CD14-positive monocyte (primary cell): ENCODE data around the gene SNPH. TPM values are rescaled to one million over a fixed set of nuclear protein-coding genes. Genes with fewer than 3 reads are reported as not detected.

Experiments
- DNase-seq, 3 donors: peaks; one replicate each; pipeline ENCODE4 v3.0.0-alpha.2; 2011 to 2022
- H2AFZ ChIP-seq: 2 replicates; pipeline ENCODE4 v1.6.0; 2012; ENCODE audit warnings: mild to moderate bottlenecking, low read depth, low read length, inconsistent platforms; ENCODE audit not compliant: insufficient read depth, poor library complexity, severe bottlenecking
- H3K27ac ChIP-seq, 2 donors: 1 replicate in 1 of 2; 2 replicates in 1 of 2; pipeline ENCODE4 v1.5.1; 2012 to 2013; ENCODE audit warnings: low read length in 2 of 2, control low read depth in 1 of 2, inconsistent platforms in 1 of 2, low read depth in 1 of 2, mild to moderate bottlenecking in 1 of 2
- H3K27me3 ChIP-seq, 2 donors: one replicate each; pipeline versions ENCODE4 v1.6.0 to v1.6.1; 2011 to 2013; ENCODE audit warnings: low read length in 2 of 2; ENCODE audit not compliant: control insufficient read depth in 2 of 2, insufficient read depth in 2 of 2
- H3K36me3 ChIP-seq, 2 donors: replicated peaks in 1 of 2; 1 replicate in 1 of 2; 2 replicates in 1 of 2; pipeline versions ENCODE4 v1.5.1 to v1.6.1; 2012 to 2013; ENCODE audit warnings: low read length in 2 of 2, control low read depth in 1 of 2, inconsistent platforms in 1 of 2, mild to moderate bottlenecking in 1 of 2; ENCODE audit not compliant: insufficient read depth in 2 of 2, control insufficient read depth in 1 of 2
- H3K4me1 ChIP-seq, 2 donors: 1 replicate in 1 of 2; 2 replicates in 1 of 2; pipeline versions ENCODE4 v1.5.1 to v1.6.1; 2012 to 2013; ENCODE audit warnings: low read length in 2 of 2, control low read depth in 1 of 2, inconsistent platforms in 1 of 2, mild to moderate bottlenecking in 1 of 2, moderate library complexity in 1 of 2; ENCODE audit not compliant: insufficient read depth in 2 of 2, control insufficient read depth in 1 of 2
- H3K4me2 ChIP-seq: replicated peaks from 2 replicates; pipeline ENCODE3; 2012; ENCODE audit warnings: low read length, moderate library complexity, mild to moderate bottlenecking; ENCODE audit not compliant: poor library complexity, severe bottlenecking; ENCODE audit errors: extremely low read depth
- H3K4me3 ChIP-seq, 3 experiments: fragments of 200-600 bp in 1 of 3; sonication (generic) in 1 of 3; replicated peaks in 1 of 3; 1 replicate in 2 of 3; 2 replicates in 1 of 3; pipeline ENCODE4 v1.5.1; 2011 to 2013; ENCODE audit warnings: low read length in 3 of 3, mild to moderate bottlenecking in 3 of 3, control low read depth in 2 of 3, low read depth in 2 of 3, inconsistent platforms in 1 of 3, moderate library complexity in 1 of 3
- H3K79me2 ChIP-seq: 2 replicates; pipeline ENCODE4 v1.6.0; 2012; ENCODE audit warnings: mild to moderate bottlenecking, control low read depth, inconsistent platforms, low read length, moderate library complexity; ENCODE audit not compliant: insufficient read depth
- H3K9ac ChIP-seq: 2 replicates; pipeline ENCODE4 v1.6.0; 2017; ENCODE audit warnings: low read length, mild to moderate bottlenecking; ENCODE audit not compliant: insufficient read depth, poor library complexity, severe bottlenecking
- H3K9me3 ChIP-seq, 2 donors: replicated peaks in 1 of 2; 1 replicate in 1 of 2; 2 replicates in 1 of 2; pipeline versions ENCODE4 v1.5.1 to v1.6.1; 2012 to 2013; ENCODE audit warnings: low read length in 2 of 2, control low read depth in 1 of 2; ENCODE audit not compliant: control insufficient read depth in 1 of 2, insufficient read depth in 1 of 2
- H4K20me1 ChIP-seq: 2 replicates; pipeline ENCODE4 v1.6.0; 2012; ENCODE audit warnings: mild to moderate bottlenecking, low read length, control low read depth, moderate library complexity; ENCODE audit not compliant: insufficient read depth
- H3K27ac Mint-ChIP-seq, 7 donors: one replicate each; pipeline ENCODE4 v1.8.0; 2020; ENCODE audit warnings: mild to moderate bottlenecking in 7 of 7, mixed read lengths in 7 of 7, moderate library complexity in 6 of 7, inconsistent platforms in 2 of 7
- H3K27me3 Mint-ChIP-seq, 3 donors: one replicate each; pipeline ENCODE4 v1.8.0; 2021 to 2022; ENCODE audit warnings: low read depth in 3 of 3, mild to moderate bottlenecking in 3 of 3, mixed read lengths in 3 of 3, moderate library complexity in 3 of 3, inconsistent platforms in 1 of 3
- H3K36me3 Mint-ChIP-seq, 2 donors: one replicate each; pipeline ENCODE4 v1.8.0; 2020; ENCODE audit warnings: mixed read lengths in 2 of 2, inconsistent platforms in 1 of 2, mild to moderate bottlenecking in 1 of 2
- H3K4me1 Mint-ChIP-seq: one replicate; pipeline ENCODE4 v1.8.0; 2020; ENCODE audit warnings: mild to moderate bottlenecking, mixed read lengths
- H3K4me3 Mint-ChIP-seq, 2 donors: one replicate each; pipeline ENCODE4 v1.8.0; 2020; ENCODE audit warnings: mild to moderate bottlenecking in 2 of 2, mixed read lengths in 2 of 2, moderate library complexity in 1 of 2
- H3K9me3 Mint-ChIP-seq, 7 donors: one replicate each; pipeline ENCODE4 v1.8.0; 2020 to 2022; ENCODE audit warnings: mixed read lengths in 7 of 7, mild to moderate bottlenecking in 6 of 7, moderate library complexity in 6 of 7, inconsistent platforms in 2 of 7
- CTCF ChIP-seq: fragments of 200-600 bp; IDR thresholded peaks from one replicate; pipeline ENCODE4 v1.8.0; 2022; ENCODE audit warnings: antibody characterized with exemption, mild to moderate bottlenecking
- WGBS: methylation state at CpG from one replicate; pipeline ENCODE4 v1.1.5; 2013; ENCODE audit warnings: missing lambda C conversion rate; ENCODE audit not compliant: insufficient coverage; 5-methylcytosine and 5-hydroxymethylcytosine counted together
- intact Hi-C, 2 donors: fragments of 100-400 bp; cut with micrococcal nuclease; formaldehyde crosslinking; loops; one replicate each; pipeline versions ENCODE4 v1.15.0 to v1.15.1; 2023
- polyA plus RNA-seq, 3 donors: library from polyadenylated mRNA; depleted of rRNA in 1 of 3; unstranded in 2 of 3; stranded (reverse) in 1 of 3; fragments of 300-500 nt in 2 of 3; fragments of >200 nt in 1 of 3; fragmentation: Illumina TruSeq in 2 of 3; gene quantifications; 1 replicate in 2 of 3; 2 replicates in 1 of 3; pipeline ENCODE4 v1.2.3, GENCODE V29; 2012 to 2021

SNPH gene
- polyA plus RNA-seq, 3 donors: 0.07 to 0.10 TPM; not detected in 1

GRCh38 chr20:1313236-1313964 lies 47.3 kb downstream of the SNPH start:
- intact Hi-C loops: loop anchor here (2.0 to 5.0 kb wide), 3 partner anchors 124 to 189 kb away; no protein-coding TSS in a partner anchor
- Histone ChIP-seq H3K27ac (no peak overlapping the region), H3K4me1 (peaks cover 6 to 13% of the 10 kb centered on the region in 2 donors), H2AFZ (peak overlapping the region; percentile 52), H3K9ac (no peak overlapping the region), H3K79me2 (no peaks in the 10 kb centered on the region), H3K4me2 (peak overlapping the region; percentile 4), H3K36me3 (no peaks in the 10 kb centered on the region), H3K9me3 (no peaks in the 10 kb centered on the region), H4K20me1 (no peaks in the 10 kb centered on the region), H3K27me3 (no peaks in the 10 kb centered on the region), H3K4me3 (no peak overlapping the region)
- no peaks in the 10 kb centered on the region for H3K9me3 Mint-ChIP-seq
- DNase-seq: peak; percentile 44 to 71 (median 64)
- peak; percentile 100 for TF ChIP-seq CTCF
- H3K36me3 Mint-ChIP-seq: no peaks in the 10 kb centered on the region
- no peak overlapping the region for H3K27ac Mint-ChIP-seq
- H3K4me1 Mint-ChIP-seq: peaks cover 8% of the 10 kb centered on the region
- peaks cover 0 to 6% (median 0%) of the 10 kb centered on the region in 3 donors for H3K27me3 Mint-ChIP-seq
- H3K4me3 Mint-ChIP-seq: no peak overlapping the region
- WGBS: 53% methylated on average over 22 of the region's 38 CpGs

- Mint-ChIP-seq H3K27me3 (peaks cover 0 to 8% (median 0%) of the 10 kb centered on the region in 3 donors), H3K9me3 (no peaks in the 10 kb centered on the region), H3K27ac (no peak overlapping the region), H3K36me3 (no peaks in the 10 kb centered on the region), H3K4me1 (peaks cover 8% of the 10 kb centered on the region), H3K4me3 (no peak overlapping the region)
- H3K4me3 ChIP-seq: no peak overlapping the region
- no peak overlapping the region for H3K9ac ChIP-seq
- H2AFZ ChIP-seq: no peak overlapping the region
- H3K79me2 ChIP-seq: no peaks in the 10 kb centered on the region
- no peak for TF ChIP-seq CTCF
- no peaks in the 10 kb centered on the region for H3K9me3 ChIP-seq
- intact Hi-C loops: loop anchor here in 1 of 2 donors (5.0 kb wide), 1 partner anchor 76 kb away; the partner anchor contains the start of gene FKBP1A
- H3K36me3 ChIP-seq: no peaks in the 10 kb centered on the region
- no peaks in the 10 kb centered on the region for H3K27me3 ChIP-seq
- peaks cover 6 to 13% of the 10 kb centered on the region in 2 donors for H3K4me1 ChIP-seq
- WGBS: 94% methylated on average over 3 of the region's 5 CpGs
- H3K27ac ChIP-seq: no peak overlapping the region
- no peak overlapping the region for H3K4me2 ChIP-seq
- no peak for DNase-seq
- H4K20me1 ChIP-seq: no peaks in the 10 kb centered on the region
These were observed 49.7 kb downstream of the SNPH start for GRCh38 chr20:1315804-1316203.
